NCI-H1092 treated with DMSO at 0.1 percent for 48 hours (cell line): Measurements from ENCODE around the gene S100A2.
"Not testable (repeated sequence)": the region's sequence is repeated elsewhere in the genome, so short reads cannot be mapped to it uniquely, and the experiment has no call there.

Source experiments
- DNase-seq: peaks from one replicate; lab custom pipeline; 2025; lab: John Stamatoyannopoulos, UW

Gene S100A2

DNA sequence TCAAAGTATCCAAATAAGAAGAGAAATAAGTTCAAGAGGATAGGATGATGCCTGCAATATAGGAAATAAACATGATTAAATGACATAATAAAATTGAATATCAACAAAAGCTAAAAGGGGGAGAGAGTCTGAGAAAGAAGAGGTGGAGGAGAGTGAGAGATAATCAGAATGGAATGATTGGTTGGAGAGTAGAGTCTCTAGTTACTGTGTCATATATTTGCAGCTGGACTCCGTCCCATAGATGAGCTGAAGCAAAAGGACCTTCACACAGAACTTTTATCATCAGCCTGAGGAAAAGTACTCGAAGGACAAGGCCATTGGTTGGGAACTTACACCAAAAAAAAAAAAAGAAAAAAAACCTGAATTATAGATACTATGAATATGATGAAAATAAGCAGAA is 22.8 kb upstream of the S100A2 start:
- no peak for DNase-seq

DNA sequence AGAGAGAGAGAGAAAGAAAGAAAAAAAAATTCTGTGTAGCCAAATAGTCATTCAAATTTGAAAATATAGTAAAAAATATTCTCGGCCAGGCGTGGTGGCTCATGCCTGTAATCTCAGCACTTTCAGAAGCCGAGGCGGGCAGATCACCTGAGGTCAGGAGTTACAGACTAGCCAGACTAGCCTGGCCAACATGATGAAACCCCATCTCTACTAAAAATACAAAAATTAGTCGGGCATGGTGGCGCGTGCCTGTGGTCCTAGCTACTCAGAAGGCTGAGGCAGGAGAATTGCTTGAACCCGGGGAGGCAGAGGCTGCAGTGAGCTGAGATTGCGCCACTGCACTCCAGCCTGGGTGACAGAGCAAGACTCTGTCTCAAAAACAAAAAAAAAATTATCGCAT is 22.4 kb upstream of the S100A2 start:
- DNase-seq: not testable (repeated sequence)

DNA sequence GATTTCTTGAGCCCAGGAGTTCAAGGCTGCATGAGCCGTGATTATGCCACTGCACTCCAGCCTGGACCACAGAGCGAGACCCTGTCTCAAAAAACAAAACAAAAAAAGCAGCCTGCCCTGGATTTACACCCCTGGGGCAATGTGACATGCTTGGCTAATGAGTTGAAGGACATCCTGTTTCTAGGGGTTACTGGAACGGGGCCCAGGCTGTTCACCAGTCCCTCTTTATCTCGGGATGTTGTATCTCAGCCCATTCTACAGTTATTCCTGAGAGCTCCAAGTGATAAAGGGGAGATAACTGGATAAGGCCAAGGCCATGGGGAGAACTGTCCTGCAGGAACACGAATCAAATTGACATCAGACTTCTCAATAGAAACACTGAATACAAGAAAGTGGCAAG is 21.7 kb upstream of the S100A2 start:
- no peak for DNase-seq

DNA sequence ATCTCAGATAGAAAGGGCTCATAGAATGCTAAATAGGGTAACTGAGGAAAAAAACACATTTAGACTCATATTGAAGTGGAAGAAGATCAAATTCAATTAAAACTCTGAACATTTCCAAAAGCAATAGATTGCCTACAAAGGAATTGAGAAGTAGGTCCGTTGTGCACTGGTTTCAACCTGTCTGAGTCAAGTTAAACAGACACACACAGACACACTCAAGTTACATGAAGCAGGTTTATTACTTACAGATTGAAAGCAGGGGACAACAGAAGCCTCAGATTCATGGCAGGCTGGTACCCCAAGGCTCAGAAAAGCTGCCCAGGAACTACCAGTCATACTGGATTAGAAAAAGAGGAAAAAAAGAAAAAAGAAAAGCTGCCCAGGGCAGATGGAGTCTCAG is 20.7 kb upstream of the S100A2 start:
- DNase-seq: no peak

DNA sequence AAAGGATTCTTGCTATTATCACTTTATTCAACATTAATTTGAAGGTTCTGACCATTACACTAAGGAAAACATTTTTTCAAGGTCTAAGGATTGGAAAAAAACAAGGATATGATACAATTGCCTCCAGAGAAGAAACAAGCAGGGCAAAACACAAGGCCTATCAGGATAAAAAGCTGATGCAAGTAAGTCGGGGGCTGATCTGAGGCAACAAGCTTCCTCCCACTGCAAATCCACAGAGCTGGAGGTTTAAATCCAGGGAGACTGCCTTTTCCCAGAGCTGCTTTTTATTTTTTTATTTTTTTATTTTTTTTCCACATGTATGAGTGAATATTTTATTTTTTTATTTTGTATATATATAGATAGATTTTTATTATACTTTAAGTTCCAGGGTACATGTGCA is 19.4 kb upstream of the S100A2 start:
- DNase-seq: no peak

DNA sequence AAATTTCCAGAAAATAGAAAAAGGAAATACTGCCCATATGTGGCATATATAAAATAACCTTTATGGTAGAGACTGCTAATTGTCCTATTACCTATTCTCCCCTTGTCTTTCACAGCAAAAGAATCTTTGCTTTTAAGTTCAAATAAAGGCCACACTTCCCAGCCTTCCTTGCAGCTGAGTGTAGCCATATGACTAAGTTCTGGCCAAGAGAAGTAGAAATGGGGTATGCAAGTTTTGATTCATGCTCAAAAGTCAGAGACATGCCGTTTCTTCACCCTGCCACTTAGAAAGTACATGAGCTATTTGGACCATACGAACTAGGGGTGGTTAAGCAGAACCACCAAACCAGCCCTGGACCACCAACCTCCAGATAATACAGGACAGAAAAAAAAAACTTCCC is 18.3 kb upstream of the S100A2 start:
- DNase-seq: no peak

DNA sequence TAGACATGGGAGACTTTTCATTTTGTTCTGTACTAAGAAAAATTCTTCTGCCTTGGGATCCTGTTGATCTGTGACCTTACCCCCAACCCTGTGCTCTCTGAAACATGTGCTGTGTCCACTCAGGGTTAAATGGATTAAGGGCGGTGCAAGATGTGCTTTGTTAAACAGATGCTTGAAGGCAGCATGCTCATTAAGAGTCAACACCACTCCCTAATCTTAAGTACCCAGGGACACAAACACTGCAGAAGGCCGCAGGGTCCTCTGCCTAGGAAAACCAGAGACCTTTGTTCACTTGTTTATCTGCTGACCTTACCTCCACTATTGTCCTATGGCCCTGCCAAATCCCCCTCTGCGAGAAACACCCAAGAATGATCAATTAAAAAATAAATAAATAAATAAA is 17.9 kb upstream of the S100A2 start:
- not testable (repeated sequence) for DNase-seq

DNA sequence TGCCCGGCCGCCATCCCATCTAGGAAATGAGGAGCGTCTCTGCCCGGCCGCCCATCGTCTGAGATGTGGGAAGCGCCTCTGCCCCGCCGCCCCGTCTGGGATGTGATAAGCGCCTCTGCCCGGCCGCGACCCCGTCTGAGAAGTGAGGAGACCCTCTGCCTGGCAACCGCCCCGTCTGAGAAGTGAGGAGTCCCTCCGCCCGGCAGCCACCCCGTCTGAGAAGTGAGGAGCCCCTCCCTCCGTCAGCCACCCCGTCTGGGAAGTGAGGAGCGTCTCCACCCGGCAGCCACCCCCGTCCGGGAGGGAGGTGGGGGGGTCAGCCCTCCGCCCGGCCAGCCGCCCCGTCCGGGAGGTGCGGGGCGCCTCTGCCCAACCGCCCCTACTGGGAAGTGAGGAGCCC is 17.2 kb upstream of the S100A2 start:
- not testable (repeated sequence) for DNase-seq

DNA sequence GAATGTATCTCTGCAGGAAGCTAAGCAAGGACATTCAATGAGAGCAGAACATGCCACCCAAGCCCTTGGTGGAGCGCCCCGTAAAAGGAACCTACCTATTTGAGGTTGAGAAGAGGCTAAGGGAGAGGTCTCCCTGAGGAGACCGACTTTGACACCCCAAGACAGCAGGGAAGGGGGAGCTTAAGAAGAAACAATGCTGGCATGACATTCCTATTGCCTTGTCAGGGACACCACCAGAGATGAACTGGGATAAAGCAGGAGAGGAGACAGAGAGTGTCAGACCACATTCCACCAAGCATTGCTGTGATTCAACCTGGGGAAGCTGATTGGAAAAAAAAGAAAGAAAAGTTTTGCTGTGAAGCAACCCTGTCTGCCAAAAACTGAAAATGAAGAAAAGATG is 13.3 kb upstream of the S100A2 start:
- no peak for DNase-seq

DNA sequence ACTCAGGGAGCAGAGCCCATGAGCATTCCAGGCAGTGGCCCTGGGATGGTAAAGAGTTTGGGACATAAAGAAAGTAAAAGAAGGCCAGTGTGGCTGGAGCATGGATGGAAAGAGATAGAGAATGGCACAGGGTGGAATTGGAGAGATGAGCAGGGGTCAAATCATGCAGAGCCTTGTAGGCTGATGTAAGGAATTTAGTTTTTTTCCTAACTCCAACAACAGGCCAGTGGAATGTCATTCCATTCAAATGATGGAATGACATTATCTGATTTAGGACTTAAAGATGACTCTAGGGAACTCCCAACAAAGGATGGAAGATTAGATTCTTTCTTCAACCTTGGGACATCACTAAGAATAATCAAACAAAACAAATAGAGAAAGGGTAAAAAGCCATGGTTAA is 12.8 kb upstream of the S100A2 start:
- DNase-seq: no peak

DNA sequence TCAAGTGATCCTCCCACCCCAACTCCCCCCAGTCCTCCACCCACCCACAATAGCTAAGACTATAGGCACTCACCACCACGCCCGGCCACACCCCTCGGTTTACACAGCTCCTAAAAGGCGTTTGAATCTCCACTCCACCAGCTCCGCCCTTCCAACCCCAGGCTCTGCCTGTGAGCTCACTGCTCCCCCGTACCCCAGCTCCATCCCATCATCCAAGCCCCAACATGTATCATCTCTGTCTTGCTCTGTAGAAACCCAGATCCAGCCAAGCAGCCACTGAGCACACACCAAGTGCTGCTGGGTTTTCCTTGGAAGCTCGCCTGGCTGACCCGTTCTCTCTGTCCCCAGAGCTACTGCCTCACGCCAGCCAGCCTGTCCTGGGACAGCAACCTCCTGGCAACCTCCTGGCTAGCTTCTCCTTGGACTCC is 12.0 kb upstream of the S100A2 start:
- no peak for DNase-seq

DNA sequence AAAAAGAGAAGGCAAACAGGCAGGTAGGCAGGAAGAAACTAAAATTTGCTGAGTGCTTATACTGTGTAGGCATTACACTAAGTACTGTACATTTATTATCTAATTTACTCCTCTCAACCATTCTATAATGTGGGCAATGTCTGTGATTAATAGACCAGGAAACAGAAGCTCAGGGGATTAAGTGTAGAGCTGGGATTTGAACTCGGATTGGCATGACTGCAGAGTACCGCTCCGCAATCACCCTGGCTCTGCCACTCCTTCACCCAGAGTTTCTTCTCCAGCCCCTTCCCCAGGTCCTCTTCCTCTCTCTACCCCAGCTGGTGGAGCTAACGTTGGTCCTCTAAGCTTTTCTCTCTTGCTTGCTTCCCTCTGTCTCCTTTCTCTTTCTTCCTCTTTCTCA is 11.5 kb upstream of the S100A2 start:
- no peak for DNase-seq

DNA sequence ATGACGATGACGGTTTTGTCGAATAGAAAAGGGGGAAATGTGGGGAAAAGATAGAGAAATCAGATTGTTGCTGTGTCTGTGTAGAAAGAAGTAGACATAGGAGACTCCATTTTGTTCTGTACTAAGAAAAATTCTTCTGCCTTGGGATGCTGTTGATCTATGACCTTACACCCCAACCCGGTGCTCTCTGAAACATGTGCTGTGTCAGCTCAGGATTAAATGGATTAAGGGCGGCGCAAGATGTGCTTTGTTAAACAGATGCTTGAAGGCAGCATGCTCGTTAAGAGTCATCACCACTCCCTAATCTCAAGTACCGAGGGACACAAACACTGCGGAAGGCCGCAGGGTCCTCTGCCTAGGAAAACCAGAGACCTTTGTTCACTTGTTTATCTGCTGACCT is 9.9 kb upstream of the S100A2 start:
- not testable (repeated sequence) for DNase-seq

DNA sequence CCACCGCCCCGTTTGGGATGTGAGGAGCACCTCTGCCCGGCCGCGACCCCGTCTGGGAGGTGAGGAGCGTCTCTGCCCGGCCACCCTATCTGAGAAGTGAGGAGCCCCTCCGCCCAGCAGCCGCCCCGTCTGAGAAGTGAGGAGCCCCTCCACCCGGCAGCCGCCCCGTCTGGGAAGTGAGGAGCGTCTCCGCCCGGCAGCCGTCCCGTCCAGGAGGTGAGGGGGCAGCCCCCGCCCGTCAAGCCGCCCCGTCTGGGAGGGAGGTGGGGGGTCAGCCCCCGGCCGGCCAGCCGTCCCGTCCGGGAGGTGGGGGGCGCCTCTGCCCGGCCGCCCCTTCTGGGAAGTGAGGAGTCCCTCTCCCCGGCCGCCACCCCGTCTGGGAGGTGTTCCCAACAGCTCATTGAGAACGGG is 9.4 kb upstream of the S100A2 start:
- not testable (repeated sequence) for DNase-seq

DNA sequence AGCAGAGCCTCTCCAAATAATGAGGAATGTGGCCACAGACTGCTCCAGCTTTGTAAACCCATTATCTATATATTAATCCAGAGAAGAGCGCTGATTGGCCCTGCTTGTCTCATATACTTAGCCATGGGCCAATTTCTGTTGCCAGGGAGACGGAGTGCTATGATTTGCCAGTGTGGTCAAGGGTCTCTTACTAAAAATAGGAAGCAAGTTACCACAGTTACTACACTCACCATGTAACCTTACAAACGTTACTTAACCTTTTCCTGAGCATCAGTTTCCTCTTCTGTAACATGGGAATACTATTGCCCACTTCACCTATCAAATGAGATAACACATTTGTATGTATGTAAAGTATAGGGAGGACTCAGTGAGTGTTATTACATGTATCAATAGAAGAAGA is 7.7 kb upstream of the S100A2 start:
- DNase-seq: no peak

DNA sequence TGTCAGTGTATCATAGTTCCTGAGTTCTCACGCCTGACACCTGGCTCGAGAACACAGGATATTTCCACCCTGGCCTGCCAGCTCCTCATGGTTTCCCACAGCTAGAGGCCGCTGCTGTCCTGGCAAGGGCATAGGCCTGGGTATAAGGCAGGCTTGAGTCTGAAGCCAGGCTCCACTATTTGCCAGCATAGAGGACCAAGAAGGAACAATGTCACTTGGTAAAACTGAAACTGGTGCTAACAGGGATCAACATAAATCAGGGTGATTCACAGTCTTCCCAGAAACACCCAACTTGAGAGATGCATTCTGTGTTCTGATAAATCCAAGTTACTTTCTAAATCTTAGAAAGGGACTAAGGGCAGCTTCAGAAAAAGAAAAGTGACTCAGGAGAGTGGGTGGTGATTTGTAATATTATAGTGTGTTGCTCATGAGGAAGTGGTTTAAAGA is 6.9 kb upstream of the S100A2 start:
- peak; percentile 77 for DNase-seq

DNA sequence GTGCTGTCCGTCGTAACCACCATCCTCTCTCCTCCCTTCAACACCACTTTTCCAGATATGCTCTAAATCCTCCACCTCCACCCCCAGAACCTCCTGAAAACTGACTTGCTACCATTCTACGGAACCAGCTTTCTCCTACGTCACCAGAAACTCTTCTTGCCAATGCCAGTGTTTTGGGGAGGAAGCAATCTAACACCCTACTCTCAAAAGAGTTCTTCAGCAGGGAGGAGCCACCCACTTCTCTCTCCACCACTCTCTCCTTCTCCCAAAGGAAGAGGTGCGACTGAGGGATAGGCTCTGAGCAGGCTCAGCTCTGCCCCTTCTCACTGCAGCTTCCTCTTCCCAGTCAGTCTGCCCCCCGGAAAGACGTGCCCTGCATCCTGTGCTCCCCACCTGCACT is 6.1 kb upstream of the S100A2 start:
- DNase-seq: no peak

DNA sequence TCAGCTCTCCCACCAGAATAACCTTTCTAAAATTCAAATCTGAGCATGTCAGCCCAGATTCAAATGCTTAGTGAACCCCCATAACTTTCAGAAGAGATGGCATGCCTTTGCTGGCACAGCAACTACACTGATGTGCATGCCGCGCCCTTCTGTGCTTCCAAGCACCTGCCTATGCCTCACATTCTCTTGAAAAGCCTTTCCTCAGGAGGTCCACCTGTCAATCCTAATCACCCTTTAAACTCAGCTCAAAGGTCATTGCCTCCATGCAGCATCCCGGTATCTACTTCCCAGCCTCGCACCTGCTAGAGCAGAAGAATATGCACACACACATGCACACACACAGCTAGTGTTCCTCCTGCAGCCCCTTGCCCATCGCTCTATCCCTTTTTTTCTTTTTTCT is 5.2 kb upstream of the S100A2 start:
- DNase-seq: no peak

DNA sequence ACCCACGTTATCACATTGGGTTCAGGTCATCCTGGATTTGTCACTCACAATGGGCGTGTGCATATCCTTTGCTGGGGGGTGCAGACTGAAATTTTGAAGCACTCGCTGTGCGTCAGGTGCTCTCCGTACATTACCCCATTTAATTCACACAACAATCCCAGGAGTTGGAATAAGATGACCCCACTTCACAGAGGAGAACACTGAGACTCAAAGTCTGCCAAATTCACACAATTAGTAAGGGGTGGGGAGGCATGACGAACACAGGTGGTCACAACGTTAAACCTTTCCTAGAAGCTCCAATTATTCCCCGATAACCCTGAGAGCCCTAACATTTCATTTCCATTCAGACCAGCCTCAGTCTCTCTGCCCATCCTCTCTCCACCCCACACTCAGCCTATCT is 3.8 kb upstream of the S100A2 start:
- no peak for DNase-seq

DNA sequence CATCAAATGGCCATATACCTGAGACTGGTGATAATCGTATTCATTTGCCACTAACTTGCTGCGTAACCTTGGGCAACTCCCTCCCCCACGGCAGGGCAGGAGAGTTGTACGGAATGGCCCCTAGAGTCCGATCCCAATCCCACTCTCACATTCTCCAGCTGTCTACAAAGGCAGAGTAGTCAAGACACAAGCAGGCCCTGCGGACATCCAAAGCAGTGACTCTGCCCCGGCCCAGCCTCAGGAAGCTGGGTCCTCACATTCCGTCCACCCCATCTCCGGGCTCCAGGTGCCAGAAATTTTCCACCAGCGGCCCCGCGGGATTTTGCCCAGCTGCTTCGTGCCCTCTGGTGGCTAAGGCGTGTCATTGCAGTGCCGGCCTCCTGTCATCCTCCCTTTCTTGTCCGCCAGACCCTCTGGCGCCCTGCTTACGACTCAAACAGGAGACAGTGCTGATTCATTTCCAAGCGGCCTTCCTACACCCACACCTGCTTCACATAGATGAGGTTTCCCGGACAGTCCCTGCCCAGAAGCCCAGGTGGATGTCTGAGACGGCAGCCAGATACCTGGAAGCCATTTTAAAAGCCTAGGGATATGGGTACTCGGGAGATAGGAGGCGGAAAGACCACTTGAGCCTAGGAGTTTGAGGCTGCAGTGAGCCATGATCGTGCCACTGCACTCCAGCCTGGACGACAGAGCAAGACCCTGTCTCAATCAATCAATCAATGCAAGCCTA is 2.9 kb upstream of the S100A2 start:
- DNase-seq: peak; percentile 89

DNA sequence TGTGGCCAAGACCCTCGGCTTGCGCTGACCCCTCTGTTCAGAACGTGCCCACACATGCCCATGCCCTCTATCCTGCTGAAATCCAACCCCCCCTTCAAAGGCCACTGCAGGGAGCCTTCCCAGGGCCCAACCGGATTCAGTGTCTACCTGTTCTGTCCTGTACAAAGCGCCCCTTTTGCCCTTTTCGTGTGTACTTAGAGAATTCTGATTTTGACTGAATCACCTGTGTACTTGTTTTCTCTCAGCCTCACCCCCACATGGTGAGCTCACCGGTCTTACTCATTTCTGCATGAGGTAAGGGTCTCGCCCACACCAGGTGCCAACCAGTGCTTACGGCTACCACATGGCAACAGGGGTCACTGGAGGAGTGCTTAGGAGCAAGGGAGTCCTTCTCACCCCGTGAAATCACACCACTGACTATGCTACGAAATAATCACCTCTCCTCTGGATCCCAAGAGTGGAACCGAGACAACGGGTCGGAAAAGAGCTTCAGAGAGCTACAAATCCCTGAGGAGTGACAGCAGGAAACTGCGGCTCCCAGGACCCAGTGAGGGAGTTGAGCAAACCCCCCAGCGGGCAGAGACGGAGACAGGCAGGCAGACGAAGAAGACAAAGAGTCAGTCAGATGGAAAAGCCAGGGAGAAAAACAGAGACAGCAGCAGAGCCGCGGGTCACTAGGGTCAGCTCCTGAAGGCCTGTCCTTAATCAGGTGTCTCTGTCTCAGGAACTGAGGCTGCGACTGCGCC is 2.1 kb upstream of the S100A2 start:
- no peak for DNase-seq

DNA sequence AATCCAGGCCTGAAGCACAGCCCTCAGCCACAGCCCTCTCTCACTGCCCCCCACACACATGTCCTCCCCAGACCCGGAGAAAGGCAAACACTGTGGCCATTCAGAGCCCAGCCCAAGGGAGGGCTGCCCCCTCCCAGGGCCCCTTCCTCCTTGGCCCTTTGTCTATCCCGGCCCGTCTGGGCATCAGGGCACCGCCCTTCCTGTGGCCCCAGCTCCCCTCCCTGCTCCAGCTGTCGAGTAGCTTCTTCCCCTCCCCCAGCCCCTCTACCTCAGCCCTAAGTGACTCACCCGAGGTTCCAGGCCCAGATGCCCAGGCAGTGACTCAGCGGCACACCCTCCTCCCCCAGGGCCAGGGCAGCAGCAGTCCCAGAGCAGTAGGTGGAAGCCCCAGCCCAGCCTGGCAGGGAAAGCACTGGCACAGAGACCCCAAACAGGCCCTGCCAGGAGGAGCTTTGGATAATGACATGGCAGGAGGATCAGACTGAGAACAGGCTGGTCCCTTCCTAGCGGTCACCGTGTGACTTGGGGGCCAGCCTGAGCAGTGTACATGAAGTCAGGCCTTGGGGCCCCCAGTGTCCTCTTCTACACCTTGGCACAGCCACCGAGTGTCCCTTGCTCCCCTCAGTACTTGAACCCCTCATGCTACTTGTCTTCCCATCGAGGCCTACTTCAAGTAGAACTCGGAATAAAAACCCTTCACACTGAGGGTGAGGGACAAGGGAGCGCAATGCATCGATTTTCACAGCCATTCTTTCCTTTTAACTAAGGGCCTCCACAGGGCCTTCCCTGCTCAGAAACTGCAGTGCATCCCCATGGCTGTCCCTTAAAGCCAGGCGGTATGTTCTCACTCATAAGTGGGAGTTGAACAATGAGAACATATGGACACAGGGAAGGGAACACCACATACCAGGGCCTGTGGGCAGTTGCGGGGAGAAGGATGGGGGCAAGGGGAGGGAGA is 1.0 kb upstream of the S100A2 start:
- DNase-seq: peak; percentile 37

DNA sequence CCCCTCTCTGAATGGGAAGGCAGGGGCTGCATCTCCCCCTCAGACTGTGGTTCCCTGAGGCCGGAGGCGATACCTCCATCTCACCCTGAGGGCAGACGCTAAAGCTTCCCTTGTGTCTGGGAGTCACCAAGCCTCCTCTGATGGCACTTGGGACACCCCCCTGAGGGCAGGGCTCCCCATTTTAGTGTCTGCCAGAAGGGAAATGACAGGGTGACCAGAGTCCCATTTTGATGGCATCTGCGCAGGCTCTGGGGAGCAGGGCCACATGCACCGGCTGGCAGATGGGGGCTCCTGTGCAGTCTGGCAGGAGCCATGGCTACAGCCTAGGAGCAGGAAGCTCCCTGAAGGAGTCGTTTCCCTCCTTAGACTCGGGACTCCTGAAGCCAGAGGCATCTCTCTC is 1.7 kb downstream of the S100A2 start:
- no peak for DNase-seq
